HG03066 (cell line): ENCODE results near the gene COX7B.
"Not testable (repeated sequence)": the region's sequence is repeated elsewhere in the genome, so short reads cannot be mapped to it uniquely, and the experiment has no call there.

ENCODE experiments used
- ATAC-seq: cut with Tn5 transposase; IDR thresholded peaks from one replicate; pipeline ENCODE4 v1.9.1; 2021; ENCODE audit warnings: low read depth; ENCODE audit not compliant: unreplicated experiment

COX7B gene

GRCh38 chrX:77938083-77938680, 38.9 kb downstream of the COX7B start:
- ATAC-seq: no peak

- ATAC-seq: not testable (repeated sequence)
Measured at GRCh38 chrX:77945031-77945430, 45.8 kb downstream of the COX7B start.

- ATAC-seq: no peak
Measured at GRCh38 chrX:77945910-77946545, 46.8 kb downstream of the COX7B start.

GRCh38 chrX:77946571-77946970, 47.3 kb downstream of the COX7B start:
- no peak for ATAC-seq

- no peak for ATAC-seq
Measured at GRCh38 chrX:77949840-77950239, 50.6 kb downstream of the COX7B start.

- no peak for ATAC-seq
Measured at GRCh38 chrX:77952173-77952572, 52.9 kb downstream of the COX7B start.

GRCh38 chrX:77953302-77953701, 54.0 kb downstream of the COX7B start:
- ATAC-seq: no peak

- ATAC-seq: no peak
Measured at GRCh38 chrX:77953708-77954107, 54.4 kb downstream of the COX7B start.
